NT2/D1 (cell line): ENCODE results near the gene GULP1.

Experiments used
- DNase-seq: peaks from one replicate; pipeline ENCODE4 v3.0.0-alpha.2; 2011; ENCODE audit warnings: low read depth, low spot score
- H3K27me3 ChIP-seq: 2 replicates; pipeline ENCODE4 v1.6.0; 2011; ENCODE audit warnings: mild to moderate bottlenecking; ENCODE audit not compliant: insufficient read length, insufficient read depth
- H3K36me3 ChIP-seq: 2 replicates; pipeline ENCODE4 v1.6.1; 2011; ENCODE audit warnings: mild to moderate bottlenecking, low read length, mixed read lengths; ENCODE audit not compliant: insufficient read depth, insufficient read length
- H3K4me1 ChIP-seq: 2 replicates; pipeline ENCODE4 v1.5.1; 2011; ENCODE audit not compliant: insufficient read depth, insufficient read length
- H3K4me3 ChIP-seq: 2 replicates; pipeline ENCODE4 v1.5.1; 2011; ENCODE audit warnings: low read depth; ENCODE audit not compliant: insufficient read length
- H3K9ac ChIP-seq: 2 replicates; pipeline ENCODE4 v1.6.0; 2011; ENCODE audit warnings: low read depth; ENCODE audit not compliant: insufficient read length
- H3K9me3 ChIP-seq: 2 replicates; pipeline ENCODE4 v1.5.1; 2011; ENCODE audit warnings: mild to moderate bottlenecking, low read length; ENCODE audit not compliant: insufficient read depth
- SUZ12 ChIP-seq: IDR thresholded peaks from 2 replicates; pipeline ENCODE4 v1.6.1; 2011; ENCODE audit not compliant: insufficient read length, insufficient read depth; ENCODE audit errors: extremely low read depth
- YY1 ChIP-seq: IDR thresholded peaks from 2 replicates; pipeline ENCODE4 v1.6.1; 2011; ENCODE audit not compliant: insufficient read length, insufficient read depth
- ZNF274 ChIP-seq: IDR thresholded peaks from 2 replicates; pipeline ENCODE4 v1.6.1; 2011; ENCODE audit warnings: mild to moderate bottlenecking, low read depth, low read length

GULP1 gene

GRCh38 chr2:188303363-188304031 lies 11.8 kb downstream of the GULP1 start:
- TF ChIP-seq SUZ12 = no peak
- TF ChIP-seq ZNF274 = no peak
- no peak for TF ChIP-seq YY1

GRCh38 chr2:188305271-188305670 lies 13.6 kb downstream of the GULP1 start:
- TF ChIP-seq ZNF274 (no peak), YY1 (no peak), SUZ12 (no peak)

More at GRCh38 chr2:188303363-188304031, 11.8 kb downstream of the GULP1 start:
- peak; percentile 61 for DNase-seq
- Histone ChIP-seq H3K9me3 (peaks cover 52% of the 10 kb centered on the region), H3K27me3 (no peaks in the 10 kb centered on the region), H3K4me1 (no peaks in the 10 kb centered on the region), H3K9ac (no peak overlapping the region), H3K4me3 (no peak overlapping the region), H3K36me3 (no peaks in the 10 kb centered on the region)

DNA sequence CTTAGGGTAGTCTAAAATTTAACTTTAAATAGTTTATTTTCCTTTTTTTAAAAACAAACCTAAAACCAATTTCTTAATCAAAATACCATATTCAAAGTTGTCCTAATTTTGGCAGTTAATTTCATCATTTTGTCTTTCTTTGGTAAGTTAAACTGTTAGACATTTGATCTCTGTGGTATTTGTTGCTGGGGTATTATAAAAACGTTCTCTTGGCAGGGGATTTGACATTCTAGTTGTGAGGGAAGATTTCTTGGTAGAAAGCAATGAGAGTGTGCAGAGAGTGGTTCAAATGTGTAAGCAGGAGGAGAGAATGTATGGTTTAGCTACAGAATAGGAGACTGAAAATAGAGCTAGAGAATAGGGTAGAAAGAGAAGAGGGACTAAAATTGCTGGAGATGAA lies 14.6 kb downstream of the GULP1 start:
- no peak for DNase-seq
- Histone ChIP-seq H3K27me3 (no peaks in the 10 kb centered on the region), H3K4me3 (no peak overlapping the region), H3K9me3 (peaks cover 43% of the 10 kb centered on the region), H3K36me3 (no peaks in the 10 kb centered on the region), H3K9ac (no peak overlapping the region), H3K4me1 (no peaks in the 10 kb centered on the region)
- TF ChIP-seq ZNF274 (no peak), SUZ12 (no peak), YY1 (no peak)

More at GRCh38 chr2:188305271-188305670, 13.6 kb downstream of the GULP1 start:
- Histone ChIP-seq H3K9me3 (peaks cover 43% of the 10 kb centered on the region), H3K27me3 (no peaks in the 10 kb centered on the region), H3K4me1 (no peaks in the 10 kb centered on the region), H3K36me3 (no peaks in the 10 kb centered on the region), H3K4me3 (no peak overlapping the region), H3K9ac (no peak overlapping the region)
- DNase-seq = no peak

DNA sequence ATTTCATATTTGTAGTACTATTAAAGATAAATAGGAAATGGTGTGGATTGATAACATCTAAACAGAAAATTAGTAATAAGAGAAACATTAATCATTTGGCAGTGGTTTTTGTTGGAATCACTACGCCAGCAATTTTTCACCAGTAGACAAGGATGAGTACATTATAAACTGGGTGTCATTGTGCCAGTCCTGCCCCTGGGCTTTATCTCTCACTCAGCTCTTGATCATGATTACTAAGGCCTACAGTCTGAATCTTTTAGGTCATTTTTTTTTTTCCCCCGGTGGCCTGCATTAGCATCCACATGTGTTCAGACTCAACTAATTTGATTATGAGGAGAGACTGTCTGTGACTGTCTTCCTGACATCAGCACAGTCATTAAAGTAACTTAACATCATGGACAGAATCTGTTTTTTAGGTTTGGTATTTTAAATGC lies 16.2 kb downstream of the GULP1 start:
- H3K9ac ChIP-seq = no peak overlapping the region
- no peaks in the 10 kb centered on the region for H3K36me3 ChIP-seq
- no peak overlapping the region for H3K4me3 ChIP-seq
- H3K4me1 ChIP-seq = no peaks in the 10 kb centered on the region
- peaks cover 29% of the 10 kb centered on the region for H3K9me3 ChIP-seq
- TF ChIP-seq SUZ12 (no peak), ZNF274 (no peak), YY1 (no peak)
- H3K27me3 ChIP-seq = no peaks in the 10 kb centered on the region
- no peak for DNase-seq

DNA sequence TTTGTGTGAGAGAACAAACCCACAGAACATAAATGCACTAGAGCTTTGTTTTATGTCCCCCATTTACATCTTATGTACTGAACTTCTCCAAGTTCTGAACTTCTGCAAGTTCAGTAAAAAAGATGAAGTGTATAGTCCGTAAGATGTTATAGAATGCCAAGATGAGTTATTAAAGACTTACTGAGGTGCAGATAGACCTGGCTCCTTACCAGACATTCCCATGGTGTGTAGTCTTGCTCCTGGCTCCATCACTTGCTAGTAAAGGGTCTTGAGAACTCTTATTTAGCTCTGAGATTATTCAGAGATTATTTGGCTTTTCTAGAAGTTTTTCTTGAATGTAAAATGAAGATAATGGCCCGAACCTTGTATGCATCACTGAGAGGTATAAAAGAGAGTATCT lies 16.8 kb downstream of the GULP1 start:
- no peaks in the 10 kb centered on the region for H3K4me1 ChIP-seq
- no peaks in the 10 kb centered on the region for H3K27me3 ChIP-seq
- no peak for TF ChIP-seq YY1
- TF ChIP-seq ZNF274 = no peak
- TF ChIP-seq SUZ12 = no peak
- no peak overlapping the region for H3K9ac ChIP-seq
- peaks cover 23% of the 10 kb centered on the region for H3K9me3 ChIP-seq
- H3K36me3 ChIP-seq = no peaks in the 10 kb centered on the region
- H3K4me3 ChIP-seq = no peak overlapping the region
- DNase-seq = no peak

DNA sequence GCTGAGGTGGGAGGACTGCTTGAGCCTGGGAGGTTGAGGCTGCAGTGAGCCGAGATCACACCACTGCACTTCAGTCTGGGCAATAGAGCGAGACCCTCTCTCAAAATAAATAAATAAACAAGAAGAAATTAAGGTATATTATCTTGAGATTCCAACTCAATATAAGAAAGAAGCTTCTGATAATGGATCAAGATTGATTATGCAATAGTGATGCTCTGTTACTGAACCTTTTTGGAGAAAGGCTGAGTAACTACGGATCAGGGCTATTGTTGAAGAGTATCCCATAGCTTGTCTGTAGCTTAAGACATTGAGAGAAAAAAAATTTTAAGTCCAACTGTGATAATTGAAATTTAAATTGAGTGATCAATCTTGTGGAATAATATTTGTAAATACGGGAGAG lies 17.7 kb downstream of the GULP1 start:
- DNase-seq = no peak
- Histone ChIP-seq H3K36me3 (no peaks in the 10 kb centered on the region), H3K9ac (no peak overlapping the region), H3K4me3 (no peak overlapping the region), H3K27me3 (no peaks in the 10 kb centered on the region), H3K4me1 (no peaks in the 10 kb centered on the region), H3K9me3 (peaks cover 14% of the 10 kb centered on the region)
- TF ChIP-seq YY1 (no peak), ZNF274 (no peak), SUZ12 (no peak)

DNA sequence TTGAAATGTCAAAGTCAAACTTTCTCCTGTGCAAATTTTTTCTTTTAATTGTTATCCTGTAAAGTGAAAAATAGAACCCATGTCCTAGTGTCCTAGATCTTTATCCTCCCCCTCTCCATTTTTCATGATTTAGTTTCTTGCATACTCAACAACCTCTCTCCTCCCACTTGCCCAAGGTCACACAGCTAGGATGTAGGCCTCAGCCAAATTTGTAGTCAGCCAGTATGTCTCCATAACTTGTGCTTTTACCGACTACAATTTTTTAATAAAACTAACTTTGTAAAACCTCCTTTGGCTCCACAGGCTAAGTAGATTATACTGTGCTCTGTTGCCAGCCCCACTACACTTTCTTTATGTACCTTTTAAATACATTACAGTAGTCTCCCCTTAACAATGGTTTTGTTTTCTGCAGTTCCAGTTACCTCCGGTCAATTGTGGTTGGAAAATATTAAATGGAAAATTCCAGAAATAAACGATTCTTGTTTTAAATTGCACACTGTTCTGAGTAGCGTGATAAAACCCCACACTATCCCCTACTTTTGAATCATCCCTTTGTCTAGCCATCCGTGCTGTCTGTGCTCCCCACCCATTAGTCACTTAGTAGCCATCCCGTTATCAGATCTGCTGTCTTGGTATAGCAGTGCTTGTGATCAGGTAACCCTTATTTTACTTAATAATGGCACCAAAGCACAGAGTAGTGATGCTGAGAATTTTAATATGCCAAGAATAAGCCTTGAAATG lies 22.8 kb downstream of the GULP1 start:
- DNase-seq = no peak
- Histone ChIP-seq H3K9ac (no peak overlapping the region), H3K4me3 (no peak overlapping the region), H3K27me3 (no peaks in the 10 kb centered on the region), H3K4me1 (no peaks in the 10 kb centered on the region), H3K9me3 (no peaks in the 10 kb centered on the region; the same call in 1 of the 2 replicates), H3K36me3 (no peaks in the 10 kb centered on the region)
- TF ChIP-seq ZNF274 = no peak
- TF ChIP-seq YY1 = no peak
- no peak for TF ChIP-seq SUZ12
